IMR-90 (cell line): ENCODE data around the gene NEK6. TPM values are rescaled to one million over a fixed set of nuclear protein-coding genes. Genes with fewer than 3 reads are reported as not detected.

Experiments
- ATAC-seq: fragments of 200-7000 bp; cut with Tn5 transposase; 2 replicates; pipeline ENCODE4 v1.9.1; 2020; ENCODE audit warnings: low read depth, mild to moderate bottlenecking, moderate library complexity
- BruUV-seq: library from RNA; stranded (reverse); fragments of 400-500 nt; replicated peaks from 2 replicates; lab custom pipeline; 2021; lab: Mats Ljungman, UMichigan
- CTCF ChIA-PET: fragments of 300-600 bp; formaldehyde crosslinking; extraction: SDS; loops from one replicate; lab custom pipeline; 2021; ENCODE audit warnings: antibody characterized with exemption; lab: Yijun Ruan, JAX
- POLR2A ChIA-PET: fragments of 300-600 bp; sonication (Branson Sonifier 250); formaldehyde crosslinking; loops from one replicate; lab custom pipeline; 2022; ENCODE audit warnings: antibody characterized with exemption; ENCODE audit not compliant: unreplicated experiment; lab: Charles Lee
- DNase-seq: peaks from one replicate; pipeline ENCODE4 v3.0.0; 2013
- H2AFZ ChIP-seq: replicated peaks from 2 replicates; pipeline ENCODE3; 2013; ENCODE audit warnings: low read length, mild to moderate bottlenecking; ENCODE audit not compliant: poor library complexity
- H2AK5ac ChIP-seq: 2 replicates; pipeline ENCODE4 v1.6.1; 2013; ENCODE audit warnings: low read depth, low read length, inconsistent platforms
- H2AK9ac ChIP-seq: replicated peaks from 2 replicates; pipeline ENCODE3; 2013; ENCODE audit warnings: mild to moderate bottlenecking, low read depth, low read length, moderate library complexity; ENCODE audit not compliant: poor library complexity
- H2BK120ac ChIP-seq: 2 replicates; pipeline ENCODE4 v1.6.1; 2013; ENCODE audit warnings: low read depth, low read length, inconsistent platforms
- H2BK15ac ChIP-seq: 3 replicates; pipeline ENCODE4 v1.6.1; 2013; ENCODE audit warnings: low read depth, low read length, inconsistent platforms
- H2BK20ac ChIP-seq: 2 replicates; pipeline ENCODE4 v1.6.1; 2013; ENCODE audit warnings: low read depth, mild to moderate bottlenecking, inconsistent platforms, low read length, moderate library complexity
- H2BK5ac ChIP-seq: 2 replicates; pipeline ENCODE4 v1.6.1; 2013; ENCODE audit warnings: mild to moderate bottlenecking, low read depth, low read length, inconsistent platforms; ENCODE audit not compliant: poor library complexity, severe bottlenecking
- H3K14ac ChIP-seq: replicated peaks from 2 replicates; pipeline ENCODE4 v1.6.1; 2013; ENCODE audit warnings: low read depth, low read length, inconsistent platforms
- H3K18ac ChIP-seq: 2 replicates; pipeline ENCODE4 v1.6.1; 2013; ENCODE audit warnings: low read depth, low read length, control low read depth
- H3K23ac ChIP-seq: 2 replicates; pipeline ENCODE4 v1.6.1; 2013; ENCODE audit warnings: low read depth, low read length, inconsistent platforms
- H3K27ac ChIP-seq: 2 replicates; pipeline ENCODE4 v1.5.1; 2013; ENCODE audit warnings: mild to moderate bottlenecking, control low read depth, low read length; ENCODE audit not compliant: insufficient read depth
- H3K27me3 ChIP-seq: 2 replicates; pipeline ENCODE4 v1.6.1; 2013; ENCODE audit warnings: low read length; ENCODE audit not compliant: control insufficient read depth, insufficient read depth
- H3K36me3 ChIP-seq: 2 replicates; pipeline ENCODE4 v1.6.1; 2013; ENCODE audit warnings: low read length, mixed read lengths; ENCODE audit not compliant: control insufficient read depth, insufficient read depth
- H3K4ac ChIP-seq: 2 replicates; pipeline ENCODE4 v1.6.1; 2013; ENCODE audit warnings: low read depth, low read length, inconsistent platforms
- H3K4me1 ChIP-seq: 2 replicates; pipeline ENCODE4 v1.6.1; 2013; ENCODE audit warnings: low read length, mixed read lengths; ENCODE audit not compliant: control insufficient read depth, insufficient read depth
- H3K4me2 ChIP-seq: 2 replicates; pipeline ENCODE4 v1.6.1; 2013; ENCODE audit warnings: low read depth, mild to moderate bottlenecking, control low read depth, low read length, moderate library complexity
- H3K4me3 ChIP-seq: 2 replicates; pipeline ENCODE4 v1.5.1; 2013; ENCODE audit warnings: low read depth, mild to moderate bottlenecking, control low read depth, low read length, moderate library complexity; ENCODE audit not compliant: insufficient read depth
- H3K56ac ChIP-seq: 2 replicates; pipeline ENCODE4 v1.6.1; 2013; ENCODE audit warnings: low read length, inconsistent platforms; ENCODE audit not compliant: insufficient read depth; ENCODE audit errors: extremely low read depth
- H3K79me1 ChIP-seq, 2 experiments: 2 replicates each; pipeline ENCODE4 v1.6.1; 2013; ENCODE audit warnings: low read length in 2 of 2, inconsistent platforms in 1 of 2, low read depth in 1 of 2
- H3K9ac ChIP-seq: 2 replicates; pipeline ENCODE4 v1.6.1; 2013; ENCODE audit warnings: low read depth, low read length, control low read depth
- H3K9me1 ChIP-seq: 2 replicates; pipeline ENCODE4 v1.6.1; 2013; ENCODE audit warnings: low read length, inconsistent platforms; ENCODE audit not compliant: insufficient read depth
- H3K9me3 ChIP-seq: 2 replicates; pipeline ENCODE4 v1.6.1; 2013; ENCODE audit warnings: low read length; ENCODE audit not compliant: control insufficient read depth, insufficient read depth
- H4K20me1 ChIP-seq: 2 replicates; pipeline ENCODE4 v1.6.1; 2013; ENCODE audit warnings: low read length, inconsistent platforms; ENCODE audit not compliant: insufficient read depth
- H4K5ac ChIP-seq: 2 replicates; pipeline ENCODE4 v1.6.1; 2013; ENCODE audit warnings: mild to moderate bottlenecking, low read depth, low read length, control low read depth
- H4K8ac ChIP-seq, 2 experiments: 2 replicates each; pipeline ENCODE4 v1.6.1; 2013; ENCODE audit warnings: low read depth in 2 of 2, low read length in 2 of 2, control low read depth in 1 of 2, inconsistent platforms in 1 of 2
- H4K91ac ChIP-seq: 2 replicates; pipeline ENCODE4 v1.6.1; 2013; ENCODE audit warnings: low read depth, low read length, inconsistent platforms; ENCODE audit not compliant: insufficient read depth
- MAFK ChIP-seq: IDR thresholded peaks from 2 replicates; pipeline ENCODE4 v1.6.1; 2012; ENCODE audit warnings: low read depth, low read length, improper control_type of control experiment
- RAD21 ChIP-seq: IDR thresholded peaks from 2 replicates; pipeline ENCODE4 v1.6.1; 2012; ENCODE audit warnings: low read length, improper control_type of control experiment
- WGBS, 2 experiments: methylation state at CpG; one replicate each; pipeline versions ENCODE4 v1.1.5 to v1.1.7; 2013; ENCODE audit warnings: missing lambda C conversion rate in 2 of 2; ENCODE audit not compliant: insufficient read length in 1 of 2; ENCODE audit errors: extremely low coverage in 2 of 2; 5-methylcytosine and 5-hydroxymethylcytosine counted together
- dilution Hi-C: fragments of 300-500 bp; cut with HindIII; formaldehyde crosslinking; loops from one replicate; pipeline ENCODE4 v1.14.3; 2018; ENCODE audit warnings: low sequenced_read_pairs; ENCODE audit not compliant: unreplicated experiment
- in situ Hi-C: fragments of 300-500 bp; cut with MboI; formaldehyde crosslinking; loops from 3 replicates; pipeline ENCODE4 v1.14.3; 2019; ENCODE audit warnings: low sequenced_read_pairs, inconsistent platforms, mixed read lengths
- intact Hi-C: fragments of 100-400 bp; cut with micrococcal nuclease; formaldehyde crosslinking; loops from 2 replicates; pipeline ENCODE4 v1.10.0; 2022
- polyA plus RNA-seq, 3 experiments: library from polyadenylated mRNA; depleted of rRNA; stranded (reverse); fragments of >200 nt; gene quantifications; 2 replicates each; pipeline ENCODE4 v1.2.3, GENCODE V29; 2012; ENCODE audit warnings: low replicate concordance in 1 of 3
- total RNA-seq: library from RNA; depleted of rRNA; stranded (reverse); fragments of >200 nt; gene quantifications from 2 replicates; pipeline ENCODE4 v1.2.3, GENCODE V29; 2012

NEK6 gene
- total and polyA plus RNA-seq, 2 of the 4 experiments (the other 2 are of a cell fraction), result 79.9 to 112 TPM

DNA sequence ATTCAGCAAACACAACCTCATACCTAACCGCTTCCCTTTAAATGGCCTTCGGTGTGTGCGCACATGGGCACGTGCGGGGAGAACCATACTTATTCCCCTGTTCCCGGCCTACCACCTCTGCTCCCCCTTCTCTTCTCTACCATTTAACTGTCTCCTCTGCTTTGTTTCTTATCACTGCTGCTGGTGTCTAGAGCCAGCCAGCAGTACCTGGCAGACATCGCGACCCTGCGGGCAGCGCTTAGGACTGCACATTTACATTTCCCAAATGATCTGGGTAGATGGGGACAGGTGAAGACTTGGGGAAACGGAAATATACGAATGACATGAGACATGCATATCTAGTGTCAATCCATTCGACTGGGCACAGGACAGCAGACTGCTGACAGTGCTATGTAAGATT, 100.9 kb downstream of the NEK6 start:
- H4K91ac ChIP-seq, result no peak overlapping the region
- H4K5ac ChIP-seq, result no peak overlapping the region
- no peaks in the 10 kb centered on the region for H3K9me3 ChIP-seq
- peaks cover 16% of the 10 kb centered on the region for H3K4me1 ChIP-seq
- no peak overlapping the region for H3K14ac ChIP-seq
- H3K36me3 ChIP-seq, result peaks cover 41% of the 10 kb centered on the region
- no peak overlapping the region for H2AFZ ChIP-seq
- H2AK9ac ChIP-seq, result no peak overlapping the region
- peaks cover 29 to 96% of the 10 kb centered on the region in 2 experiments for H3K79me1 ChIP-seq
- H3K4me3 ChIP-seq, result no peak overlapping the region
- no peak overlapping the region for H3K4me2 ChIP-seq
- no peak overlapping the region for H2BK120ac ChIP-seq
- H2BK5ac ChIP-seq, result no peak overlapping the region
- no peak overlapping the region for H3K18ac ChIP-seq
- no peak for ATAC-seq
- H3K27me3 ChIP-seq, result no peaks in the 10 kb centered on the region
- no peak for TF ChIP-seq RAD21
- no peak for TF ChIP-seq MAFK
- ChIA-PET POLR2A (no interaction called here), CTCF (no interaction called here)
- H3K56ac ChIP-seq, result no peak overlapping the region
- WGBS, 2 experiments, result 100% methylated on average over 3 of the region's 13 CpGs; no CpG with 5 or more reads in 1 of the 2 experiments
- H4K20me1 ChIP-seq, result peaks cover 89% of the 10 kb centered on the region
- intact Hi-C loops, result no loop called here
- H3K23ac ChIP-seq, result no peak overlapping the region
- DNase-seq, result no peak
- no peak overlapping the region for H2BK20ac ChIP-seq
- dilution Hi-C loops, result no loop called here
- in situ Hi-C loops, result no loop called here
- H3K27ac ChIP-seq, result no peak overlapping the region
- no peak overlapping the region for H2AK5ac ChIP-seq
- no peak overlapping the region for H4K8ac ChIP-seq
- BruUV-seq, result no TSS peak
- H3K9ac ChIP-seq, result no peak overlapping the region
- peaks cover 48% of the 10 kb centered on the region for H3K9me1 ChIP-seq
- no peak overlapping the region for H3K4ac ChIP-seq
- H2BK15ac ChIP-seq, result no peak overlapping the region
